ENCODE results near the gene FN3K.
"Not testable (repeated sequence)": the region's sequence is repeated elsewhere in the genome, so short reads cannot be mapped to it uniquely, and the experiment has no call there.

The FN3K gene

DNA sequence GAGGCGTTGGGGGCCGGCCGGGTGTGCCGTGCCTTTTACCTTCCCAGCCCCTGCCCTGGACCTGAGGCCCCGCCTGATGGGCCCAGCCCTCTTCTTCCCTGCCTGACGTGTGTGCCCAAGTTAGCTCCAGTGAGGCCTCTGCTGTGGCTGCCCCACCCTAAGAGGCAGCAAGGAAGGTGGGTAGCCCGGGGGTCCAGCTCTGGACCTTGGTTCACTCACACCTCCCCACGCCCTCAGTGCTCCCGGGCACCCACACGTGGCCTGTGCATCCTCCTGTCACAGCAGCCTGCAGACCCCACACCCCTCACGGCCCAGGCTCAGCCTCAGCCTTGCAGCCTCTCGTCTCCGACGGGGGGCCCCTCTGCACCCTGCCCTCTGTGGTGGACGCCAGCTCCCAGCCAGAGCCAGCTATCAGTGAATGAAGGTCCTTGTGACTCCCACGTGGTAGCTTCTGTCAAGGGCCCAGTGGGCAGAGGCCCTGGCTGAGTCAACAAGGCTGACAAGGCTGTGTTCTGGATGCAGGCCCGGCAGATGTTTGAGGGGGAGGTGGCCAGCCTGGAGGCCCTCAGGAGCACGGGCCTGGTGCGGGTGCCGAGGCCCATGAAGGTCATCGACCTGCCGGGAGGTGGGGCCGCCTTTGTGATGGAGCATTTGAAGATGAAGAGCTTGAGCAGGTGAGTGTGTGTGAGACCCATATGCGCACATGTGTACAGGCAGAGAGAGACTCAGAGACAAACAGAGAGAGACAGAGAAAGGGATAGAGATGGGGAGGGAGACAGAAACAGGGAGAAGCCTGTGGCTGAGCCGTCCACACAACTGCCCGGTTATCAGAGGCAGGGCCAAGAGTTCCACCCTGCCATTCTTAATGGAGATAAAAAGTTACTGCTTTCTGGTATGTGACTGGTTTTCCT lies 2.8 kb downstream of the FN3K start:
- no peak for DNase-seq

DNA sequence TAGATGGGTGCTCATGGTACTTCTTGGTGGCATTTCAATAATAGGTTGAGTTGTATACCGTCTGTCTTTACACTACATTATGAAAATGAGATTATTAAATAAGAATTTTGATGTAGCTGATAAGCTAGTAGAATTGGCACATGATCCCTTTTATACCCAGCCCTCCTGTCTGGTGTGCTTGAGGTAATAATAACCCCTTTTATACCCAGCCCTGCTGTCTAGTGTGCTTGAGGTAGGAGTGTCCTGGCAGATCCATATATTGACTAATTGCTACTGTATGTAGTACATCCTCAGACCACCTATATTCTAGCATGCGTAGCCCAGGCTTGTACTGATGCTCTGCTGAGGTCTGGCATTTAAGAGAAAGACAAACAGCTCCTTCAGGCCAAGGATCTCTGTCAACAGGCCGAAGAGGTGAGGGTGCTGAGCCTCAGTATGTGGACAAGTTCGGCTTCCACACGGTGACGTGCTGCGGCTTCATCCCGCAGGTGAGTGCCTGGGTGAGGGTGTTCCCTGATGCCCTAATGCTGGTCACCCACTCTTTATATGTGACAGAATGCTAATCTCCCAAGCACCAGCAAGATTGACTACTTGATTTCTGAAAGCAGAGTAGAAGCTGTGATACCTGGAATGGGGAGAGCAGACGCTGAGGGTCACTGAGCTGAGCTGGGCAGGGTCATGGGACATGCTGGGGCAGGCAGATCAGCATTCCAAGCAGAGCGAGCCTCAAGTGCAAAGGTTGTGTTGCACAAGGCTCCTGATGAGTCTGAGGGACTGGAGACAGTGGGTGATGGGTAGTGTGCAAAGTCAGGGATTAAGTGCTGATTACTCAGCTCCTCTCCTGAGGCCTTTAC lies 5.7 kb downstream of the FN3K start:
- DNase-seq: no peak

DNA sequence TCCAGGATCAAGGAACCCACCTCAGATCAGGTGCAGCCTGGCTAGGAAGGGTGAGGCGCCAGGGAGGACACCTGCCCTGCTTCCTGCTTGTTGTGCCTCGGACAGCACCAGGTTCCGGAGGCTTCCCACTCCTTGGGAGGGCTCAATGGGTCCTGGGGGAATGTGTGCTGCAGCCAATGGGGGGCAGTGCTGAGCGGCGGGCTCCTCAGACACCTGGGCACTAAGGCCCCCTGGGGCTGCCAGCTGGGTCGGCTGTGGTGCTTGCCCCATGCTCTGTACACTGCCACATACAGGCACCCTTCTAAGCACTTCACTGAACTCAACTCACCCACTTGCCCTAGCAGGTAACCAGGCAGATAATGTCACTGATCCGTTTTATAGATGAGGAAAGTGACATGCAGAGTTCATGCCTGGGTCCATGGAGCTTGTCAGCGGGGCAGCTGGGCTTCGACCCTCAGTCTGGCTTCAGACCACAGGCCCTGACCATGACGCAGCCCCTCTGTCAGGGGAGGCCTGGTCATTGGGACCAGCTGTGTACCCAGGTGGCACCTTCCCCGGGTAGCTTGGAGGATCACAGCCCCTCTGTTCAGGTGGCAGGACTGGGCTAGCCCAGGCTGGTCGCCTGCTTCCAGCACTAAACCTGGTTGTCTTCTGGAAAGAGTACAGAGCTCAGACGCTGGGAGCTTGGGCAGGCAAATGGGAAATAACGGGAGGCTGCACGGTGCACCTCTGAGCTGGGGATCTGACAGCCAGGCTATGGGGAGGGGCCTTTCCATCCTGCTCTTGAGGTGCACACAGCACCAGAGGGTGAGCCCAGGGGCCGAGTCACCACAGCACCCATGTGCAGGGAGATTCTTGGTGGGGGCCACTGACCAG lies 8.2 kb downstream of the FN3K start:
- no peak for DNase-seq

DNA sequence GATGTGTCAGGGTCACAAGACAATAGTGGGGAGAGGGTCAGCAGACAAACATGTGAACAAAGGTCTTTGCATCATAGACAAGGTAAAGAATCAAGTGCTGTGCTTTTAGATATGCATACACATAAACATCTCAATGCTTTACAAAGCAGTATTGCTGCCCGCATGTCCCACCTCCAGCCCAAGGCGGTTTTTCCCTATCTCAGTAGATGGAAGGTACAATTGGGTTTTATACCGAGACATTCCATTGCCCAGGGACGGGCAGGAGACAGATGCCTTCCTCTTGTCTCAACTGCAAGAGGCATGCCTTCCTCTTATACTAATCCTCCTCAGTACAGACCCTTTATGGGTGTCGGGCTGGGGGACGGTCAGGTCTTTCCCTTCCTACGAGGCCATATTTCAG lies 9.3 kb downstream of the FN3K start:
- DNase-seq: not testable (repeated sequence)

DNA sequence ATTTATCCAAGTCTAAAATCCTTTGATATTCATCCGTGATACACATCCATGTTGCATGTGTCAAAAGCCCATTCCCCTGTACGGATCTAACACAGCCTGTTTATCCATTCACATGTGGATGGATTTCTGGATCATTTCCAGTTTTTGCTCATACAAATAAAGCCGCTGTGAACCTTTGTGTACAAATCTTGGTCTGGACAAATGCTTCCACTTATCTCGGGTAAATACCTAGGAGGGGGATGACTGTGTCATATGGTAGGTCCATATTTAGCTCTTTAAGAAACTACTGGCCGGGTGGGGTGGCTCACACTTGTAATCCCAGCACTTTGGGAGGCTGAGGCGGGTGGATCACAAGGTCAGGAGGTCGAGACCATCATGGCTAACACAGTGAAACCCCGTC lies 10.1 kb downstream of the FN3K start:
- no peak for DNase-seq

DNA sequence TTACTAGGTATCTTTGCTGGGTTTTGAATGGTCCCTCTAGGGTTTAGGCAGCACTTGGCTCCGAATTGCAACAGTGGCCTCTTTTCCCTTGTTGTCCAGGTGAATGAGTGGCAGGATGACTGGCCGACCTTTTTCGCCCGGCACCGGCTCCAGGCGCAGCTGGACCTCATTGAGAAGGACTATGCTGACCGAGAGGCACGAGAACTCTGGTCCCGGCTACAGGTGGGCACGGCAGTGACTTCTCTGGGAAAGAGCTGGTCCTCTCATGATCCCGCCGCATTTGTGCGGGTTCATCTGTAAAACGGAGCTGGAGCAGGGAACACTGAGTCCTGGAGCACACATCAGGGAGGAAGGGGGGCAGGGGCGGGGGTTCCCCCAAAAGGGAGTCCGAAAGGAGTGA lies 13.3 kb downstream of the FN3K start:
- no peak for DNase-seq

DNA sequence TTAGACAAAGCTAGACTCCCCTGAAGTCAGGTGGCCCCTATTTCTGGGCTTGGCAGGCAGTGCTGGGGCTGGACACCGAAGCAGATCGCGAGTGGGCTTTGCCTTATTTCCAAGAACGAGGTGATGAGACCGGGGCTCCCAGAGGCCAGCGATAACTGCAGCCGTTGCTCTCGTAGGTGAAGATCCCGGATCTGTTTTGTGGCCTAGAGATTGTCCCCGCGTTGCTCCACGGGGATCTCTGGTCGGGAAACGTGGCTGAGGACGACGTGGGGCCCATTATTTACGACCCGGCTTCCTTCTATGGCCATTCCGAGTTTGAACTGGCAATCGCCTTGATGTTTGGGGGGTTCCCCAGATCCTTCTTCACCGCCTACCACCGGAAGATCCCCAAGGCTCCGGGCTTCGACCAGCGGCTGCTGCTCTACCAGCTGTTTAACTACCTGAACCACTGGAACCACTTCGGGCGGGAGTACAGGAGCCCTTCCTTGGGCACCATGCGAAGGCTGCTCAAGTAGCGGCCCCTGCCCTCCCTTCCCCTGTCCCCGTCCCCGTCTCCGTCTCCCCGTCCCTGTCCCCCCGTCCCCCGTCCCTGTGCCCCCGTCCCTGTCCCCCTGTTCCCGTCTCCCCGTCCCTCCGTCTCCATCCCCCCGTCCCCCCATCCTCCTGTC lies 15.0 kb downstream of the FN3K start:
- DNase-seq: peak; percentile 59

DNA sequence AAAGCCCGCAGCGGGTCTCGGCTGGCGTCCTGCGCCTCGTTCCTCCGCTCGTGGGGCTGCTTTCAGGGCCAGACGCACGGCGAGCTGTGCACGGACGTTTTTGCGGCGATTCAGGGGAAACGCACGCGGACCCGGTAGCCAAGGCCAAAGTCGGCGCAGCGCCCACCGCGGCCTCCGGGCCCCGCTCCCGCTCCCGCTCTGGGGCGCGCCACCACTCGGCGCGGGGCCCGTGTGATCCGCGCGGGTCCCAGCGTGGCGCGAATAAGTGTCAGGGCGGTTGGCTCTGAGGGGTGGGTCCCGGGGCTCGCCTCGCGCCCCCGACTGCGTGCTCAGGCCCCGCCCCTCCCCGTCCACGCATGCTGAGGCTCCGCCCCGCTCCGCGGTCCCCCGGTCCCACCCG lies 15.8 kb downstream of the FN3K start:
- DNase-seq: no peak

DNA sequence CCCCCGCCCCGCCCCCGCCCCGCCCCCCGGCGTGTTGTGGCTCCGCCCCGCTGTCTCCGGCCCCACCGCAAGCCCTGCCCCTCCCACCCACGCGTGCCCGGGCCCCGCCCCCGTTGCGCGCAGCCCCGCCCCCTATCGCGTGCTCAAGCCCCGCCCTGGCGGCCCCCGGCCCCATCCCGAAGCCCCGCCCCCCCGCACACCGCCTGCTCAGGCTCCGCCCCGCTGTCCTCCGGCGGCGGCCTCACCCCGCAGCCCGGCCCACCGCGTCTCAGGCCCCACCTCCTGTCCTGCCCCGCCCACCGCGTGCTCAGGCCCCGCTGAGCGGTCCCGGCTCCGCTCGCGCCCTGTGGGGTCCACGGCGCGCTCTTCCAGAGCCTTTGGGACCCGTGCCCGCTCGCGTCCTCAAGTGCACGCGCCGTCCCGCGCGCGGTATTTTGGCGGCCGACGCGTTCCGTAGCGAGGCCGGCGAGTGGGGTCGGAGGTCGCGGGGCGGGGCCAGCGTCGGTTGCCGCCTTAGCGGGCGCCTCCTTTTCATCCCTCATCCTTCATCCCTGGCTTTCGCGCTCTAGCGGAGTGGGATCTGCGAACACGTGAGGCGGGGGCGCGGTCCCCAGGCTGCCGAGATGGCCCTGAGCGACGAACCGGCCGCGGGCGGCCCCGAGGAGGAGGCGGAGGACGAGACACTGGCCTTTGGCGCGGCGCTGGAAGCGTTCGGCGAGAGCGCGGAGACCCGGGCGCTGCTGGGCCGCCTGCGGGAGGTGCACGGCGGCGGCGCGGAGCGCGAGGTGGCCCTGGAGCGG lies 16.4 kb downstream of the FN3K start, which contains the start of gene TBCD:
TSS of gene TBCD (plus strand) at position 495 of the 800 bp plus-strand sequence. CDS start at position 624, 129 bp downstream.
- peak; percentile 94 for DNase-seq

DNA sequence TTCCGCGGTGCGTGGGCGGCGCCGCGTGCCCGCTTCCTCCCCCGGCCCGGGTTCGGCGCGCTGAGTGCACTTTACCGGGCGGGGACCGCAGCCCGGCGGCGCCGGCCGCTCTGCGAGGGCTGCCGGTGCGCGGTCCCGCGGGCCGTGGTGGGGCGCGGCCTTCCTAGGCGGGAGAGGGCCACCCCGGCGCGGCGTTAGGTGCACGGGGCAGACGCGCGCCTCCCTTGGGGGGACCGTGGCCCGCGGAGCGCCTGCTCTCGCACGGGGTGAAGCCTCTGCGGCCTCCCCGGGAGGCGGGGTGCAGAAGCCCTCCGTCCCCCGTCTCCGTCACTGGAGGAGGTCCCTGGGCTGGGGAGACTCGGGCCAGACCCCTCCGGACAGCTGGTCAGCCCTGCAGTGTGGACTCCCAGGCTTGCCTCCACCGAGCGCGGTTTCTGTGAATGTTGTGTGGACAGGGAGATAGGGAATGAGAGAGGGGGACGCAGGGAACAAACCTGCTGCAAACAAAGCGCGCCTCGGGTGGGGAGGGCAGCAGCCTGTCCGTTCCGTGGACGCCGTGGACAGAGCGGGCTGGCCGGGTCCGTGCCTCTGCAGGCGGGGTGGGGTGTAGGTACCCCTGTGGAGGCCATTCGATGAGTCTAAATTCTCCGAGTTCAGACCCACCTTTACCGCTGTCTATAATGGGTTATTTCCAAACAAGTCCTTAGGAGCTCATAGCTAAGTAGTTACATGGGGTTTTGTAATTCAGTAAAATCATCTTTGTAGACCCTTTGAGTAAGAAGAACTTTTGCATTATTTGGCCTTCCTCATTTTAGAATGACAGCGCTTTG lies 17.2 kb downstream of the FN3K start:
- DNase-seq: no peak

DNA sequence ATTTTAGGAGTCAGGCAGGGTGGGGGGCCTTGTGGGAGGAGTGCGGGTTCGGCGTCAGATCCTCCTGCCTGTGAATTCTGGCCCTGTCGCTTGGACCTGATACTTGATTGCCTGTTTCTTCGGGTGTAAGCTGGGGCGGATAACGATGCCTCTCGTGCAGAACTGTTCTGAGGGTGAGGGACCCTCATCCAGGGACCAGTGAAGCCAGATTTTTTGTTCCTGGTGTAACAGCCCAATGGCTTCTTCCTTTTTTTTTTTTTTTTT lies 17.7 kb downstream of the FN3K start:
- no peak for DNase-seq

DNA sequence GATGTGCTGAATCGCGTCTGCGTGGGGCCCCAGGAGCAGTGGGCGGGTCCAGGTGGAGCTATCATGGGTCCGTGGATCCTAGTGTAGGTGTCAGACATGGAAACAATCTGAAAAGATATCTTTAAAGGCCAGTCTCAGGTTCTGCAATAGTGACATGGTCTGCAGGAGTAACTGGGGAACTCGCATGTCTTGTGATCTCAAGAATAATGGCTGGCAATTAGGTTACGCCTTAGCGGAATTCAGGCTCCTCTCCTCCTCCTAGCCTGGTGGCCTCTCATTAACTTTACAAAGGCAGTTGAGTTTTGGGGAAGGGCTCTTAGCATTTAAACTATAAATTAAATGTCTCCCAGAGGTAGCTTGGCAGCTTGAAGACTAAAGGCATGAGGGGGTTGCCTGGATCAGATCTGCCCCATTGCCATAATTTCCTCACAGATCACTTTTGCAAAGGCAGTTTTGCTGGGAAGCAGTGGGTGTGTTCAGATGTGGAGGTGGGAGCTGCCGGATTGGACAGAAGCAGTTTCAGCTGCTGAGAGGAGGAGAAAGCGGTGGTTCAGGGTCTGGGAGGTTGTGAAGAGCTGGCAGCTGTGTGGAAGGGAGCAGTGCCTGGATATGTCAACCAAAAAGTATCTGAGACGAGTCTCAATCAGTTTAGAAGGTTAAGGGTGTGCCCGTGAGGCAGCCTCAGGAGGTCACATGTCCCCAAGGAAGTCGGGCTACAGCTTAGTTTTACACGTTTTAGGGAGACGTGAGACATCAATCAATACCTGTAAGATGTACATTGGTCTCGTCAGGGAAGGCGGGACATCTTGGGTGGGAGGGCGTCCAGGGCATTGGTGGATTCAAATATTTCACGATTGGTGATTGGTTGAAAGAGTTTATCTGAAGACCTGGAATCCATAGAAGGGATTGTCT lies 19.1 kb downstream of the FN3K start:
- no peak for DNase-seq

DNA sequence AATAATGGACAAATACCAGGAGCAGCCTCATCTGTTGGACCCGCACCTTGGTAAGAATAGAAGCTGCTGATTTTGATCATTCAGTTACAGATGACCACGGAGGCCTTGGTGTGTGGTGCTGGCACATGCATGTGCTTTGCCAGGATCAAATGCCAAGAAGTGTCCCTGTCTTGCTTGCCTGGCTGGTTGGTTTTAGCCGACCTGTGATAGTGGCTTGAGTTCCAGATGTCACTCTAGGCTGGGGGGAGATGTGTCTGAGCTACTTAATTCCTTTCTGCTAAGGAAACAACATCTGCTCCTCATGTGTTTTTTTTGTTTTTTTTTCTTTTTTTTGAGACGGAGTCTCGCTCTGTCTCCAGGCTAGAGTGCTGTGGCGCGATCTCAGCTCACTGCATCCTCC lies 20.8 kb downstream of the FN3K start:
- DNase-seq: no peak

DNA sequence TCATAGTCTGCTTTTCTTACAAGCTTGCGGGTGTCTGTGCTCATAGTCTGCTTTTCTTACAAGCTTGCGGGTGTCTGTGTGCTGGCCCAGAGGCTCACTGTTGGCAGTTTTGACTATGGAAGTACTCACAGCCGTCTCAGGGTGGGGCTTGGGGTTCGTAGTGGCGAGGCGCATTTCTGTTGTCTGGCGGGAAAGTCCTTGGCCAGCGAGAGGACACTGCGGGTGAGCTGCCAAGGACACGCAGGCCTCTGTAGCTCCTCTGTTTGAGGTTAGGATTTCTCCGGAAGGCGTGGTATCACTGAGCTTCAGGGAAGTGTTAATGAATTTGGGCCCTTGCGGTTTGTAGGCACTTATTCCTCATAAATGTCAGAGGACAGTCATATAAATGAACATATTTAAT lies 30.0 kb downstream of the FN3K start:
- no peak for DNase-seq

DNA sequence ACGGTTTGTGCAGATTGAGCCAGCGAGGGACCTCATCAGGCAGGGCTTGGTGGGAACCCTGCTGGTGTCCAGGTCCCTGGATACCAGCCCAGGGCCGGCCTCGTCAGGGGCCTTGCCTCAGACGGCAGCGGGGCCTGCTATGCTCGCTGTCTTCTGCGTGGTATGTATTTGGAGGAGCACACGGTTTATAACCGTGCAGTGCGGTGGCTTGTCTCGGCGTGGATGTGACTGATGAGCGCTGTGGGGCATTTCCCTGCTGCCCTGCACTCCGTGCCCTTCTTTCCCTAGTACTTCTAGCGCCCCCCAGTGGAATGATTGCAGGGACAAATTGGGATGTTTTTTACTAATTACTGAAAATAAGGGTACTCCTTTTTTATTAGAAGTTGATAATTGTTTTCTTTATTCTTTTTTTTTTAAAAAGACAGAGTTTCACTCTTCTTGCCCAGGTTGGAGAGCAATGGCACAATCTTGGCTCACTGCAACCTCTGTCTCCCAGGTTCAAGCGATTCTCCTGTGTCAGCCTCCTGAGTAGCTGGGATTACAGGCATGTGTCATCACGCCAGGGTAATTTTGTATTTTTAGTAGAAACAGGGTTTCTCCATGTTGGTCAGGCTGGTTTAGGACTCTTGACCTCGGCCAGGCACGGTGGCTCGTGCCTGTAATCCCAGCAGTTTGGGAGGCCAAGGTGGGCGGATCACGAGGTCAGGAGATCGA lies 31.8 kb downstream of the FN3K start:
- peak; percentile 69 for DNase-seq

DNA sequence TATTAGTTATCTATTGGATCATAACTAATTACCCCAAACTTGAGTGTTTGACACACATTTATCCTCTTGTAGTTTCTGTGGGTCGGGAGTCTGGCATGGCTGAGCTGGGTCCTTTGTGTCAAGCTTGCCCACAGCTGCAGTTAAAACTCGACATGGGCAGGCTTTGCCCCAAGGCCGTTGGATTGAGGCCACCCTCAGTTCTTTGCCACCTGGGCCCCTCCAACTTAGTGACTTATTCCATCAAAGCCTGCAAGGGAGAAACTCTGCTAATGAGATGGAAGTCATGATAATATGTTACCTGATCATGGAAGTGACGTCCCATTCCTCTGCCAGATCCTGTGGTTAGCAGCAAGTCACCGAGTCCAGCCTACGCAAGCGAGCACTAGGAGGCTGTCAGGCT lies 33.6 kb downstream of the FN3K start:
- no peak for DNase-seq

DNA sequence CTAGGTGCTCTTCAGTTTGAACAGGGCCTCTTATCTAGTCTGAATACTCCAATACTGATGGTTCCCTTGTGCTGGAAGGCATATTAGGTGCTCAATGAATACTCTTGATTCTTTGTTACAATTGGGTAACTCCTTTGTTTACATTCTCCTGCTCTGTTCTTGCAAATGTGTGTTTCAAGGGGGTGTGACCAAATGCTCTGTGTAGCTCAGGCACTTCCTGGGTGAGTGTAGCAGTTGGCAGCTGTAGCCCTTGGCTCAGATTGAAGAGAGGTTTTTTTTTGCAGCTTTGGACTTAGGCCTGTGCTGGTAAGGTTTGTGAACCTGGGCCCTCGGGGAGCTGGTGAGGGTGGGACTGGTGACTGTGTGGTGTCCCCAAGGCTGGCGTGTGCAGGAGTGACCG lies 36.6 kb downstream of the FN3K start:
- no peak for DNase-seq

DNA sequence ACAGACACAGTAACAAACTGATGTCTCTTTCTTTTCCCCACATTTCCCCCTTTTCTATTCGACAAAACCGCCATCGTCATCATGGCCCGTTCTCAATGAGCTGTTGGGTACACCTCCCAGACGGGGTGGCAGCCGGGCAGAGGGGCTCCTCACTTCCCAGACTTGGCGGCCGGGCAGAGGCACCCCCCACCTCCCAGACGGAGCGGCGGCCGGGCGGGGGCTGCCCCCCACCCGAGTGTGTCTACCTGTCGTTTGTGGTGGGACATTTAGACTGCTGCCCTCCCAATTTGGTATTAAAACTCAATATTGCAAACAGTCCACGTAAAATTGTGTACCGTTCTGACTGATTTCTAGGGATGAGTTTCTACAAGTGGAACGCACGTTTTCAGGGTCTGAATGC lies 39.0 kb downstream of the FN3K start:
- not testable (repeated sequence) for DNase-seq
